HFFc6 (cell line): ENCODE data around the gene SRGAP3. TPM values are rescaled to one million over a fixed set of nuclear protein-coding genes. Genes with fewer than 3 reads are reported as not detected.

Experiments used
- DNase-seq: peaks from one replicate; pipeline ENCODE4 v3.0.0-alpha.2; 2018
- H3K27ac Mint-ChIP-seq: 2 replicates; pipeline ENCODE4 v1.8.0; 2020; ENCODE audit warnings: mild to moderate bottlenecking, mixed read lengths
- H3K27me3 Mint-ChIP-seq: 2 replicates; pipeline ENCODE4 v1.8.0; 2021; ENCODE audit warnings: mild to moderate bottlenecking, moderate library complexity, mixed read lengths; ENCODE audit not compliant: insufficient read depth
- H3K36me3 Mint-ChIP-seq: 2 replicates; pipeline ENCODE4 v1.8.0; 2021; ENCODE audit warnings: low read depth, mixed read lengths
- H3K4me1 Mint-ChIP-seq: 2 replicates; pipeline ENCODE4 v1.8.0; 2020; ENCODE audit warnings: low read depth, mixed read lengths
- H3K4me3 Mint-ChIP-seq: 2 replicates; pipeline ENCODE4 v1.8.0; 2020; ENCODE audit warnings: mild to moderate bottlenecking, moderate library complexity, mixed read lengths
- H3K9me3 Mint-ChIP-seq: 2 replicates; pipeline ENCODE4 v1.8.0; 2020; ENCODE audit warnings: mild to moderate bottlenecking, mixed read lengths
- CTCF ChIP-seq: fragments of 200-600 bp; sonication (generic); IDR thresholded peaks from 2 replicates; pipeline ENCODE4 v1.5.0; 2021; ENCODE audit warnings: antibody characterized with exemption, mild to moderate bottlenecking
- total RNA-seq, 6 experiments: library from RNA; stranded (reverse); fragmentation: NEBNext Ultra II Directional; extraction: Animal tissue kit (Norgen Biotek cat#: 25700); gene quantifications; 2 replicates in 1 of 6; 3 replicates in 5 of 6; pipeline ENCODE4 v1.2.3, GENCODE V29; 2021

Gene SRGAP3
- total RNA-seq, 6 experiments from 2014 or later: 0.23 to 0.92 (median 0.77) TPM

GRCh38 chr3:9040996-9041395 is 208.4 kb downstream of the SRGAP3 start:
- Mint-ChIP-seq H3K36me3 (no peaks in the 10 kb centered on the region), H3K9me3 (no peaks in the 10 kb centered on the region), H3K4me3 (no peak overlapping the region), H3K4me1 (no peaks in the 10 kb centered on the region), H3K27ac (no peak overlapping the region), H3K27me3 (peaks cover 18% of the 10 kb centered on the region)
- TF ChIP-seq CTCF: no peak
- DNase-seq: no peak

- no peak for TF ChIP-seq CTCF
- H3K4me3 Mint-ChIP-seq: no peak overlapping the region
- DNase-seq: no peak
Measured at GRCh38 chr3:9037144-9037711, 212.2 kb downstream of the SRGAP3 start.

GRCh38 chr3:9036404-9037131 is 212.9 kb downstream of the SRGAP3 start:
- no peak overlapping the region for H3K4me3 Mint-ChIP-seq
- DNase-seq: no peak
- H3K27me3 Mint-ChIP-seq: peaks cover 12% of the 10 kb centered on the region
- H3K9me3 Mint-ChIP-seq: no peaks in the 10 kb centered on the region
- H3K4me1 Mint-ChIP-seq: no peaks in the 10 kb centered on the region
- H3K36me3 Mint-ChIP-seq: no peaks in the 10 kb centered on the region
- H3K27ac Mint-ChIP-seq: no peak overlapping the region
- TF ChIP-seq CTCF: no peak

More at GRCh38 chr3:9037144-9037711, 212.2 kb downstream of the SRGAP3 start:
- H3K36me3 Mint-ChIP-seq: no peaks in the 10 kb centered on the region
- H3K4me1 Mint-ChIP-seq: no peaks in the 10 kb centered on the region
- H3K27ac Mint-ChIP-seq: no peak overlapping the region
- peaks cover 15% of the 10 kb centered on the region for H3K27me3 Mint-ChIP-seq
- H3K9me3 Mint-ChIP-seq: no peaks in the 10 kb centered on the region

- peaks cover 13% of the 10 kb centered on the region for H3K27me3 Mint-ChIP-seq
- no peak for DNase-seq
- H3K4me1 Mint-ChIP-seq: no peaks in the 10 kb centered on the region
- no peaks in the 10 kb centered on the region for H3K36me3 Mint-ChIP-seq
- no peak overlapping the region for H3K27ac Mint-ChIP-seq
- no peak overlapping the region for H3K4me3 Mint-ChIP-seq
- H3K9me3 Mint-ChIP-seq: no peaks in the 10 kb centered on the region
- TF ChIP-seq CTCF: no peak
Measured at GRCh38 chr3:9035961-9036360, 213.5 kb downstream of the SRGAP3 start.

- no peak for TF ChIP-seq CTCF
- Mint-ChIP-seq H3K4me3 (no peak overlapping the region), H3K27me3 (peaks cover 14% of the 10 kb centered on the region), H3K9me3 (no peaks in the 10 kb centered on the region), H3K36me3 (no peaks in the 10 kb centered on the region), H3K27ac (no peak overlapping the region), H3K4me1 (no peaks in the 10 kb centered on the region)
- no peak for DNase-seq
Measured at GRCh38 chr3:9035473-9035872, 214.0 kb downstream of the SRGAP3 start.
